Muscle of arm (tissue), 14 donors: ENCODE measurements around the gene ABCF1. TPM values are rescaled to one million over a fixed set of nuclear protein-coding genes. Genes with fewer than 3 reads are reported as not detected.
"Not testable (repeated sequence)": the region's sequence is repeated elsewhere in the genome, so short reads cannot be mapped to it uniquely, and the experiment has no call there.

Experiments used
- DNase-seq: peaks from one replicate; pipeline ENCODE4 v3.0.0-alpha.2; 2013
- long read RNA-seq, 11 donors: transcript quantifications; one replicate each; lab custom pipeline, GENCODE V29; 2026
- polyA plus RNA-seq, 12 donors: library from polyadenylated mRNA; unstranded; fragments of 120-200 nt; gene quantifications; one replicate each; pipeline ENCODE4 v1.2.1, GENCODE V29; 2013; ENCODE audit not compliant: insufficient read length in 12 of 12

The ABCF1 gene
- 10 to 100 TPM in 11 of 12 donors, not detected in 1; 42.1 to 69.0 (median 47.1) TPM for polyA plus RNA-seq
- long read RNA-seq, donor 1, partial matches to known transcripts: 32 of 37 reads
- long read RNA-seq, donor 1, other reads (novel, unspliced or antisense): 0 of 37 reads
- long read RNA-seq, donor 2, partial matches to known transcripts: 0 of 1 reads
- long read RNA-seq, donor 2, other reads (novel, unspliced or antisense): 0 of 1 reads
- long read RNA-seq, donor 3, partial matches to known transcripts: 0 of 2 reads
- long read RNA-seq, donor 3, other reads (novel, unspliced or antisense): 0 of 2 reads
- long read RNA-seq, donor 4: 0 reads
- long read RNA-seq, donor 5, partial matches to known transcripts: 12 of 14 reads
- long read RNA-seq, donor 5, other reads (novel, unspliced or antisense): 0 of 14 reads
- long read RNA-seq, donor 6, partial matches to known transcripts: 10 of 10 reads
- long read RNA-seq, donor 6, other reads (novel, unspliced or antisense): 0 of 10 reads
- long read RNA-seq, donor 7, partial matches to known transcripts: 5 of 7 reads
- long read RNA-seq, donor 7, other reads (novel, unspliced or antisense): 0 of 7 reads
- long read RNA-seq, donor 8, partial matches to known transcripts: 14 of 18 reads
- long read RNA-seq, donor 8, other reads (novel, unspliced or antisense): 0 of 18 reads
- long read RNA-seq, donor 9, partial matches to known transcripts: 7 of 8 reads
- long read RNA-seq, donor 9, other reads (novel, unspliced or antisense): 0 of 8 reads
- long read RNA-seq, donor 10, partial matches to known transcripts: 7 of 9 reads
- long read RNA-seq, donor 10, other reads (novel, unspliced or antisense): 0 of 9 reads
- long read RNA-seq, donor 11, partial matches to known transcripts: 0 of 2 reads
- long read RNA-seq, donor 11, other reads (novel, unspliced or antisense): 0 of 2 reads

DNA sequence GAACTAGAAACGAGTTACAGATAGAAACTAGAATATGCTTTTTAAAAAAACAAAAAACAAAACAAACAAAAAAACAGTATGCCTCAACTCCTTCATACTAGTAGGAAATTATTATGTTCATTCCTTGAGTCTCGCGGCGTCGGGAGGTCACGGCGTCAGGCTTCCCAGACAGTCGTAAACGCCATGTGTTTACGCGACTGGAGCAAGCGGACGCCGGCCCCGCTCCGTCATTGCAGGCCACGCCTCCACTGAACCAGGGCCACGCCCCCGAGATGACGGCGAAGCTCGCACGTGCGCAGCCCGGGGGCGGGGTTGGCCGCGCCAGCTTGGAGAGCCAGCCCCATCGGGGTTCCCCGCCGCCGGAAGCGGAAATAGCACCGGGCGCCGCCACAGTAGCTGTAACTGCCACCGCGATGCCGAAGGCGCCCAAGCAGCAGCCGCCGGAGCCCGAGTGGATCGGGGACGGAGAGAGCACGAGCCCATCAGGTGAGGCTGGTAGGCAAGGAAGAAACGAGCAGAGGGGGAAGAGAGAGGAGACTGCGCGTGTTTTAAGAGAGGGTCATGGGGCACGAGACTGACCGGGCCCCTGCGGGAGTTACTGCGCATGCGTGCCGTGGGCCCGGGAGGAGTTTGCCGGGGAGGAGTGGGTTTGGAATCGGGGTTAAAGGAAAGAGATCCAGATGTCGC is at the start of gene ABCF1:
ABCF1 (plus strand) TSS at position 368 of the 687 bp plus-strand sequence; CDS start at position 414, 46 bp downstream.
- DNase-seq: peak; percentile 99

DNA sequence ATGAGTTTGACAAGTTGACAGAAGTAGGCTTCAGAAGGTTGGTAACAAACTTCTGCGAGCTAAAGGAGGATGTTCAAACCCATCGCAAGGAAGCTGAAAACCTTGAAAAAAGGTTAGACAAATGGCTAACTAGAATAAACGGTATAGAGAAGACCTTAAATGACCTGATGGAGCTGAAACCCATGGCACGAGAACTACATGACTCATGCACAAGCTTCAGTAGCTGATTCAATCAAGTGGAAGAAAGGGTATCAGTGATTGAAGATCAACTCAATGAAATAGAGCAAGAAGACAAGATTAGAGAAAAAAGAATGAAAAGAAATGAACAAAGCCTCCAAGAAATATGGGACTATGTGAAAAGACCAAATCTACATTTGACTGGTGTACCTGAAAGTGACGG is 49.3 kb upstream of the ABCF1 start:
- DNase-seq: not testable (repeated sequence)

DNA sequence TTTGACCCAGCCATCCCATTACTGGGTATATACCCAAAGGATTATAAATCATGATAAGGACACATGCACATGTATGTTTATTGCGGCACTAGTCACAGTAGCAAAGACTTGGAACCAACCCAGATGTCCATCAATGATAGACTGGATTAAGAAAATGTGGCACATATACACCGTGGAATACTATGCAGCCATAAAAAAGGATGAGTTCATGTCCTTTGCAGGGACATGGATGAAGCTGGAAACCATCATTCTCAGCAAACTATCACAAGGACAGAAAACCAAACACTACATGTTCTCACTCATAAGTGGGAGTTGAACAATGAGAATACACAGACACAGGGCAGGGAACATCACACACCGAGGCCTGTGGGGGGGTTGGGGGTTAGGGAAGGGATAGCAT is 44.8 kb upstream of the ABCF1 start:
- not testable (repeated sequence) for DNase-seq

DNA sequence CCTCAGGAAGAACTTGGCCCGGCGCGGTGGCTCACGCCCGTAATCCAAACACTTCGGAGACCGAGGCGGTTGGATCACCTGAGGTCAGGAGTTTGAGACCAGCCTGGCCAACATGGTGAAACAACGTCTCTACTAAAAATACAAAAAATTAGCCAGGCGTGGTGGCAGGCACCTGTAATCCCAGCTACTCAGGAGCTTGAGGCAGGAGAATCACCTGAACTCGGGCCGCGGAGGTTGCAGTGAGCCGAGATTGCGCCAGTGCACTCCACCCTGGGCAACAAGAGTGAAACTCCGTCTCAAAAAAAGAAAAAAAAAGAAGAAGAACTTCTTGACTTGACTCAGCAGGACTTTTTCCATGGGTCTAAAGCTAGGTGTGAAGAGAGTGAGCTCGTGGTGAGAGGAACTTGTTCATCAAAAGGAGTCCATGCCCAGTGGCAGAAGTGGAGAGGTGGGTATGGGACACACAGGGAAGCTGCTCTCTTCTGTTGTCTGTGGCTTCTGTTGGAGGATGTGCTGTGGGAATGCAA is 41.8 kb upstream of the ABCF1 start:
- DNase-seq: not testable (repeated sequence)

DNA sequence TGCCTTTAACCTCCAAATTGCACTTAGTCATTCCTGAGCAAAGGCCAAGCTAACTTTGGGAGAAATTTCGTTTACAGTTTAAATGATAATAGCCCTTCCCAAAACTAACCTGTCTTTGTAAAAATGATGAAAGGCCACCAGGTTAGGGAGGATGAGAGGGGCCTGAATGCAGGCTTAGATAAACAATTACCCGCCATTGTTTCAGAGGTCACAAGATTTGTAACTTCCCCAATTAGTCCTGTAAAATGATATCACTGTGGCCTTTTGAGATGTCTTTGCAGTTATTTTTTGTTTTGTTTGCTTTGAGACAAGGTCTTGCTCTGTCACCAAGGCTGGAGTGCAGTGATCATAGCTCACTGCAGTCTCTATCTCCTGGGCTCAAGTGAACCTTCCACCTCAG is 41.2 kb upstream of the ABCF1 start:
- no peak for DNase-seq

DNA sequence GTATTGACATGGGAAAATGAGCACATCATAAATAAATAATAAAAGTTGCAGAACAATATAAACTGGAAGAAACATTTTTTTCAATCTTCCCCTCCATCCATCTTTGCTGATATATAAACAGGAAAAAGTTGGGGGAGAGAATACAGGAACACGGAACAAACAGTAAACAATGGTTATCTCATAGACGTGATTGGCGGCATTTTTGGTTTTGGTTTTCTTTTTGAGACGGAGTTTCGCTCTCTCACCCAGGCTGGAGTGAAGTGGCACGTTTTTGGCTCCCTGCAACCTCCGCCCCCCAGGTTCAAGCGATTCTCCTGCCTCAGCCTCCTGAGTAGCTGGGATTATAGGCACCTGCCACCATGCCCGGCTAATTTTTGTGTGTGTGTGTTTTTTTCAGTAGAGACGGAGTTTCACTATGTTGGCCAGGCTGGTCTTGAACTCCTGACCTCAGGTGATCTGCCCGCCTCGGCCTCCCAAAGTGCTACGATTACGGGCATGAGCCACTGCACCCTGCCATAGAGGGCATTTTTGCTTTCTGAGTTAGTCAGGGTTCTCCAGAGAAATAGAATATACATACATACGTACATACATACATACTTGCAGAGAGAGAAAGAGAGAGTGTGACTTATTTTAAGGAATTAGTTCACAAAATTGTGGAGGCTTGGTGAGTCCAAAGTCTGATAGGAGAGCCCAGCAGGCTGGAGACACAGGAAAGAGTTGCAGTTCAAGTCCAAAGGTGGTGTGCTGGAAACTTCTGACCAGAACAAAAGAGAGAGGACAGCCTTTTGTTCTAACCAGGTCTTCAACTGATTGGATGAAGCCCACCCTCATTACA is 37.6 kb upstream of the ABCF1 start:
- DNase-seq: no peak

DNA sequence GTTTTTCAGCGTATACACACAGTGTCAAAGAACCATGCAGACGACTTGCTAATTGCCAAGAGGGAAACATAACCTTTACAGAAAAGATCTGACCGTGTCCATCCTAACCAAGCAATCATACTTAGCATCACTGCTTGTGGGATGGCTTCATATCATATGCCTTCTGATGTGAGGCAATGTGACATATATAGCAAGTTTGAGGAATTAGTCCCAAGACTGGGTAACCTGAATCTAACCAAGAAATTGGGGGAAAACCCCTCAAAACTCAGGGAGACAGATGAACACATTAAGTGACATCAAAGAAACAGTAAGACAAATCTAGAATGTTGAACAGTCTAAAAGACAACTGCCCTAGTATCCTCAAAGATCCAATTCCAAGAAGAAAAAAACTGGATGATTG is 33.3 kb upstream of the ABCF1 start:
- DNase-seq: no peak

DNA sequence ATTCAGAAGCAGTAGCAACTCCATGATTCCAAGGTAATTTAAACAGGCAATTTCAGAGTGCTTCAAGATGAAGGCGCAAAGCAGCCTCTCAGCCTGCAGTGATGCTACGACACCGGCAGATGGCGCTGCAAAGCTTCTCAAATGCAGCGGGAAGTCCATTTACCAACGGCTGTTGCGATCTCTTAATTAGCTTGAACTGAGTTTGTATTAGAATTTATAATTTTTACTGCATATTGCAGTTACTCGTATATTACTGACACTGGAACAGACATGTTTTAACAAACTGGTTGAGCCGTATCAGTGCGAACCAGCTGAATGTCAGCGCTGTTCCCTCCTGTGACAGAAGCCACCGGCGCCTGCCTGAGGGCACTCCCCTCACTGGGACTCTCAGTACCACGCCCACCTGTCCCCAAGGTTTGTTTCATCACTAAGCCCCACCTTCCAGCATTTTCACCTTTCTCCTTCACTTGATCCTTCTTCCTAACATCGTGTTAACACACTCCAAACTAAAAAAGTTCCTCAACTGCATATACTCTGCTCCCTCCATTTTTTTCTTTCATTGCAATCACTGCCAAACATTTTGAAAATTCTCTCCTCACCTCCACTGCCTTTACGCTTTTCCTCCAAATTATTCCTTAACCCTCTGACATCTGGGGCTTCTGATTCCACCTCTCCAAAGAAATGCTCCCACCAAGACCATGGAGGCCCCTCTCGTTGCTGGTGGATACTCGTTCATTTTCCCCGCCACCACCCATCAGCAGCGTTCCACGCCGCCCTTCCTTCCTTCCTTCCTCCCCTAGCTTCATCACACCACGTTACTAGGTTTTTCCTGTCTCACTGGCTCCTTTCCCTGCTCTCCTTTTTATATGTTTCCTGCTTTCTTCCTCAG is 29.5 kb upstream of the ABCF1 start:
- peak; percentile 87 for DNase-seq

DNA sequence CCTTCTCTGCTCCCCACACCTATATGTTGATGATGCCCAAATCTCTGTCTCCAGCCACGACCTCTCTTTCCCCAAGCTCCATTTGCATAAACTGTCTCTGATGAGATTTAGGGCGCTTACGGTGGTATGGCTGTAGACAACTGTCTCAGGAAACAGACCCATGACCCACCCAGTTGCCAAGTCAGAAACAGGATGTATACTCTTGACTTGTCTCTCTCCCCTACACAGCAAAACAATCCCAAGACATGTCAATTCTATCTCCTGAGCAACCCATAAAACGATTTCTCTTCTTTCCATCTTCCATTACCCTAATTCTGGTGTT is 28.9 kb upstream of the ABCF1 start:
- no peak for DNase-seq

DNA sequence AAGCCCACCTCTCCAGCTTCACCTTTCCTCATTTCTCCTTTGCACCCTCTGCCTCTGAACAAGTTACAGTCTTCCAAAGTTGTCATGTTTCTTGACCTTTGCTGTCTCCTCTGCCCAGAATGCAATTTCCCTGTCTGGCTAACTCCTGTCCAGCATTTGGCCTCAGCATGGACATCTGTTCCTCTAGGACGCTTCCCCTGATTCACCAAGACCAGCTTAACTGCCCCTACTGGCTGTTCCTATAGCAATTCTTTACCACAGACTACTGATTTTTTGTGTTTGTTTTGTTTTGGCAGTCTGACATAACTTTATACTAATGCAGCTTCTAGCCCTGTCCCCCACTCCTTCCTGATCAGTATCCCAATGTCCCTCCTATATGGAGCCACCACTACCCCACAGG is 28.3 kb upstream of the ABCF1 start:
- DNase-seq: no peak

DNA sequence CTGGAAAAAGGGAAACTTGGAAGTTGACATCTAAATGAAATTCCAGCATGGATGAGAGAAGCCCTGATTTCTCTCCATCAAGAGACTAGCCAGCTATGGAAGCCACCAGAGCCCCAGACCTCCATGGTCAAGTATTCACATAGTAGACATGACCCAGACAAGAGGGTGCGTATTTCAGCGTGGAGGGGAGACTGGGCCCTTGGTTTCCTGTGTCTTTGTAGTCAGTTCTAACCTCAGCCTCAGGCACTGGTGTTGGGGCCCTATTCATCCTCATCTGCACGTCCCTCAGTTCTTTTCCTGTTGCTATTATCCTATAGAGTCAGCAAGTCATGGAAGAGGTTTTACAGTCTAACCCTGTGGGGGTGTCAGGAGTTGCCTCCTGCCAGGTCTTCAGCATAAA is 27.4 kb upstream of the ABCF1 start:
- no peak for DNase-seq

DNA sequence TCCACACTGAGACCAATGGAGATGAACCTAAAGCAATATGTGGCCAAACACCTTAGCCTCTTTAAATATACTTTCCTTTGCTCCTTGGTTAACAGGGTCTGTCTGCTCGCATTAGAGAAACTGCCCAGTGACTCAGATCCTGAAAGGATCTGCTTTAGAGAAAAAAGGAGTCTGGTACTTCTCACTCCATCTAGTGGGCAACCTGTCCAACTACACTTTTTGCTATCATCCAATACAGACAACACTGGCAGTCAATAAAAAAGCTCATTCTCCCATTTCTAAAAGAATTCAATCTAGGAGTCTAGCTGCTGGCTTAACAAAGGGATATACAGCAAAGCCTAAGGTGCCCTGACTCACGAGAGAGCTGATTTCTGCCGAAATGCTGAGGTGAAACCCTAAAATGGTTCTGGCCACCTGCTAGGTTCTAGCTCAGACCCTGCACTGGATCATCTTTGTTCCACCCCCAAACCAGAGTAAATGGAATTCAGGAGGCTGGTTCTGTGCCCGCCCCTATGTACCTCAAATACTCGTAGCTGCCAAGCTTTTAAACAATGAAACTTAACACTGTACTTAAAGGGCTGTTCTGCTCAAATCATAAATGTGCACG is 26.5 kb upstream of the ABCF1 start:
- DNase-seq: no peak

DNA sequence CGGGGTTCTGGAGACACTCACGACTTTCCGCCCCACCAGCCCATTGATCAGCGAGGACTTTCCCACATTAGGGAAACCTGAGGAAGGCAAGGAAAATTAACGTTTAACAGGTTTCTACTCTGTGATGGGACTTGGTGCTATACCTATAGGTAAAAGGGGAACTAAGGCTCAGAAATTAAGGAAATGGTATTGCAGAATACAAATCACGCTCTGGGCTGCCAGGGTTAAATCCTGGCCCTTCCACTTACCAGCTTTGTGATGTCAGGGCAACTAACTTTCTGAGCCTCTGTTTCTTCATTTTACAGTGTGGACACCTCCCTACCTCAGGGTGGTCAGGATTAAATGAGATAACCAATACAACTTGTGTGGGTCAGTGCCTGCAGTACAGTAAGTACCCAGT is 23.8 kb upstream of the ABCF1 start:
- DNase-seq: no peak

DNA sequence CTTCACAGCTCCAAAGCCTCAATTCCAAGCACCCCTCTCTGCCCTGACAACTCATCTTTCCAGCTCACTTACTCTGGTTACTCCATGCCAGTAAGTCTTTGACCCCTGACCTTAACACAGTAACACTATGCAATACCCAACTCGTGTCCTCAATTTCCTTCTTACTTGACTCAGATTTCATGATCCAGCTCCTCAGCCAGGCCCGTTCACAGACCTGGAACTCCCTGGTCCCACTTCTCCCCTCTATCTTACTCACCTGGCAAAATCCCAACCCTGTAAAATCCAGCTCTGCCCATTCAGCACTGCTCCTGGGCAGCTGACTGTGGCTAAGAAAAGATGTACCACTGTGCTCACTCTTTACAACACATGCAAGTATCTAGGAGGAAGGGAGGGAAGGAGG is 22.9 kb upstream of the ABCF1 start:
- no peak for DNase-seq

DNA sequence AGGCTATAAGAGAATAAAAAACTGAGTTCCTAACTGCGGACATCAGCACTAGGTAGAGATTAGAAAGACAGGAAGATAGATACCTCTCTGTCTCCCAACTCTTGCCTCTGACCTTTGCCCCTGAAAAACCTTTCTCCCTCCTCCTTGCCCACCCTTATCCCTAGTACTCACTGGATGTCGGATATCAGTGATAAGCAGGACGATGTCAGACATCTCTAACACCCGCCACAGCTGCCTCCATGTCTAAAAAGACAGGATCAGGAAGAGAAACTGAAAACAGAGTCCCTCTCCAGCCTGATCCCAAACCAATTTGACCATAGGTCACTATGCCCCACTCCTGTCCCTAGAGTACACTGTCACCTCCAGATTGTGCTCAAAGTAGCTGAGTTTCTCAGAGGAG is 16.8 kb upstream of the ABCF1 start:
- DNase-seq: no peak

DNA sequence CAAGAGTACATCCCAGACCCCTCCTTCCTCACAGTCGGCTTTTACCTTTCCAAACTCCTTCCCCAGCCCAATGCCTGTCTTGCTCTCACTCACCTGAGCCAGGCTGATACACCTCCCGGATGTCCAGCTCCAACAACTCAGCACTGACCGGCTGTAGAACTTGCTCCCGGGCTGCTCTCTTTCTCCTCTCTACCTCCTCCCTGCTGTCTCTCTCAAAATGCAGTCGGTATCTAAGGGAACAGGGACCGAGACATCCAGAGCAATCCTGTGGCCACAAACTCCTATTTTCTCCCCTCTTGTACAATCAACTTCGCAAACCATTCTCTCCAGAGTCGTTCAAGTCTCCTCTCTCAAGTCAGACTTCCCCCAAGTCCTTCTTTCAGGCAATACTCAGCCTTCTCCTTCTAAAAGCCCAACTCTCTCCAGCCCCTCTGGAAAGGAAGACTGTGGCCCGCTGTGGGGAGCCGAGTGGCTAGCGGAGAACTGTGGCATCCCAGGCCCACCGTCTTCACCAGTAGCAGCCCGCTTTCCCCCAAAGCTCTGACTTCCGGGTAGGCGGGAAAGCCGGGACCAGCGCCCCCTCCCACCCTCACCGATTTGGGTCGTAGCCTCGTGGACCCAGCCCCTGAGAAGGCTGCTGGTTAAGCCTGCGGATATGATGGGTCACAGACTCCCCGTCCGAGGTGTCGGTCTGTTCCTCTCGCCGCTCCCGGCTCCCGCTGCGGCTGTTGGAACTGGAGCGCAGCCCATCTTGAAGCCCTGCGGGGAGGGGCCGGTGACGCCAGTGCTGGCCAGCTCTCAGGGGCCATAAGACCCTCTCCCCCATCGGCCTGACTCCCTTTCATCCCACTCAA is 16.1 kb upstream of the ABCF1 start:
- no peak for DNase-seq

DNA sequence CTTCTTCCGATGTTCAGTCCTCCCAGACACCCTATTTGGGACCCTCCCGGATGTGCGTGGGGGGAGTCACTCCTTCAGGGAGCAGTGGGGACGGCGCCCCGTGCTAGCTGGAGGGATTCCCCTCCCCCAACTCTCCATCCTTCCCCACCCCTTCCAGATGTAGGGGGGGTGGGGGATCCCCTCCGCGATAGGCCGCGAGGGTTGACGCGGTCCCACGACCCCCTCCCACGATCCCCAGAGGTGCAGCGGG is 15.5 kb upstream of the ABCF1 start:
- DNase-seq: peak; percentile 88

DNA sequence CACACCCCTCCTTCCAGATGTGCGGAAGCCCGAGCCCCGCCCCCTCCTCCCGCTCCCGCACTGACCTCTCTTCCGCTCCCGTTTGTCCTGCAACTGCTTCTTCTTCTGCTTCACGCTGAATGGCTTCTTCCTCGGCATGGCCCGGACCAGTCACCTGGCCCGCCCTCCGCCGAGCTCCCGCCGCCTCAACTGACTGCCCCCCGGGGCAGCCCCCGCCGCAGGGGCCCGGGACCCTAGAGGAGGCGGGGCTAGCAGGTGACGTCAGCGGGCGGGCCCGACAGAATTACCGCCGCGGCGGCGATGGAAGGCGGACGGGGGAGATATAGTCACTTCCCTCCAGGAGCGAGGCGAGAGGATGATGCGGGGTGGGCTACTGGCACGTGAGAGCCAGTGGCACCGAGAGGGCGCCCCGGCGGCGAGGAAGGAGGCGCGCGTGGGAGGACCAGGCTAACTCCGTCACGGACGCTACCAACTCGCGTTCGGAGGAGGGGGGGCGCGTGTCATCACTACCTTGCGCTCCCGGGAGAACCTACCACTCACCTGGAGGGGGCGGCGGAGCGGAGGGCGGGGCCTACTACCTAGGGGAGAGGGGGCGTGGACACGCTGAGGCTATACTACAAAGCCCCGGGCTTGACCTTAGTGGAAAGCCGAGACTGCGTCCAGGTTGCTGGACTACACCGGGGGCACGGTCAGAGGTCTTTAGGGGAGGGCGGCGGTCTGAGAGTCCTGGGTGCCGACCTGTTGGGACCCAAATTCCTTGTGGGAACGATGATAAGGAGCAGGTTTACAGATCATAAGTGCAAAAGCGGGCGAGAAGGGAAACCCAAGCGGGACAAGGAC is 15.0 kb upstream of the ABCF1 start, which contains the start of gene GNL1:
GNL1 (minus strand) TSS at position 424 of the 840 bp plus-strand sequence; CDS start at position 138, 286 bp downstream.
- DNase-seq: peak; percentile 92
